GM18498 (cell line): Measurements from ENCODE around the gene SLC16A1.
"Not testable (repeated sequence)": the region's sequence is repeated elsewhere in the genome, so short reads cannot be mapped to it uniquely, and the experiment has no call there.

Experiments used
- ATAC-seq: cut with Tn5 transposase; IDR thresholded peaks from one replicate; pipeline ENCODE4 v1.9.1; 2021; ENCODE audit warnings: mild to moderate bottlenecking, moderate library complexity; ENCODE audit not compliant: unreplicated experiment

SLC16A1 gene

GRCh38 chr1:112955773-112956543, at the start of gene SLC16A1:
Gene SLC16A1, minus strand, starts transcription at chr1:112956196. Its CDS starts 26,888 bp downstream, at chr1:112929308.
- ATAC-seq, result peak; percentile 79

GRCh38 chr1:113003751-113004690, 48.0 kb upstream of the SLC16A1 start:
- ATAC-seq, result no peak

GRCh38 chr1:113002297-113002696, 46.3 kb upstream of the SLC16A1 start:
- ATAC-seq, result no peak

- no peak for ATAC-seq
These were observed 42.7 kb upstream of the SLC16A1 start for GRCh38 chr1:112998592-112999235.

- ATAC-seq, result no peak
These were observed 41.8 kb upstream of the SLC16A1 start for GRCh38 chr1:112997781-112998180.

GRCh38 chr1:112995890-112996289, 39.9 kb upstream of the SLC16A1 start:
- no peak for ATAC-seq

- not testable (repeated sequence) for ATAC-seq
These were observed 39.0 kb upstream of the SLC16A1 start for GRCh38 chr1:112995021-112995420.

GRCh38 chr1:112992780-112993179, 36.8 kb upstream of the SLC16A1 start:
- no peak for ATAC-seq

GRCh38 chr1:112991402-112992120, 35.6 kb upstream of the SLC16A1 start:
- no peak for ATAC-seq

- no peak for ATAC-seq
These were observed 34.3 kb upstream of the SLC16A1 start for GRCh38 chr1:112990271-112990670.

GRCh38 chr1:112988367-112988766, 32.4 kb upstream of the SLC16A1 start:
- ATAC-seq, result no peak

GRCh38 chr1:112985123-112985522, 29.1 kb upstream of the SLC16A1 start:
- ATAC-seq, result no peak

- no peak for ATAC-seq
These were observed 27.6 kb upstream of the SLC16A1 start for GRCh38 chr1:112983537-112984131.

GRCh38 chr1:112982853-112983536, 27.0 kb upstream of the SLC16A1 start:
- no peak for ATAC-seq

GRCh38 chr1:112982328-112982727, 26.3 kb upstream of the SLC16A1 start:
- ATAC-seq, result no peak

- ATAC-seq, result not testable (repeated sequence)
These were observed 25.8 kb upstream of the SLC16A1 start for GRCh38 chr1:112981834-112982233.

GRCh38 chr1:112981426-112981825, 25.4 kb upstream of the SLC16A1 start:
- no peak for ATAC-seq

- no peak for ATAC-seq
These were observed 19.3 kb upstream of the SLC16A1 start for GRCh38 chr1:112975336-112975735.

GRCh38 chr1:112974646-112975045, 18.6 kb upstream of the SLC16A1 start:
- ATAC-seq, result no peak

- ATAC-seq, result no peak
These were observed 17.8 kb upstream of the SLC16A1 start for GRCh38 chr1:112973788-112974187.
